ENCODE data around the gene GRM7. TPM values are rescaled to one million over a fixed set of nuclear protein-coding genes. Genes with fewer than 3 reads are reported as not detected.

The GRM7 gene
- total and polyA plus RNA-seq, 2 of the 4 experiments (the other 2 are of a cell fraction), result not detected

GRCh38 chr3:7288133-7288532, 427.2 kb downstream of the GRM7 start:
- H2AK9ac ChIP-seq (replicated peaks; ENCODE audit: low read depth, low read length, poor library complexity), result no peak overlapping the region
- no peak overlapping the region for H2BK120ac ChIP-seq (ENCODE audit: low read depth, low read length)
- H3K23ac ChIP-seq (ENCODE audit: low read depth, low read length), result no peak overlapping the region
- H3K4ac ChIP-seq (ENCODE audit: low read depth, low read length), result no peak overlapping the region
- H3K27ac ChIP-seq (ENCODE audit: insufficient read depth, low read length), result no peak overlapping the region
- H2AFZ ChIP-seq (replicated peaks; ENCODE audit: low read length, poor library complexity), result no peak overlapping the region
- no peak overlapping the region for H4K5ac ChIP-seq (ENCODE audit: low read depth, low read length)
- TF ChIP-seq RCOR1 (IDR thresholded peaks at IDR 0.05; ENCODE audit: insufficient replicate concordance, low read length), result no peak
- no peak for TF ChIP-seq RAD21 (IDR thresholded peaks at IDR 0.05; ENCODE audit: low read length)
- TF ChIP-seq BHLHE40 (IDR thresholded peaks at IDR 0.05; ENCODE audit: low read depth, low read length), result no peak
- no peak for TF ChIP-seq FOS (IDR thresholded peaks at IDR 0.05; ENCODE audit: low read depth, low read length)
- TF ChIP-seq MXI1 (IDR thresholded peaks at IDR 0.05; ENCODE audit: borderline replicate concordance, low read depth, low read length), result no peak
- no peak for TF ChIP-seq MAFK (IDR thresholded peaks at IDR 0.05; ENCODE audit: low read depth, low read length)
- no peak for TF ChIP-seq CEBPB (IDR thresholded peaks at IDR 0.05; ENCODE audit: low read depth, low read length)
- no peak for TF ChIP-seq RFX5 (IDR thresholded peaks at IDR 0.05; ENCODE audit: low read depth, low read length)
- no peak for TF ChIP-seq CTCF (conservative IDR thresholded peaks at IDR 0.05; ENCODE audit: low read depth, low read length)
- TF ChIP-seq SMC3 (IDR thresholded peaks at IDR 0.05; ENCODE audit: low read depth, low read length), result no peak
- intact Hi-C loops (cut with micrococcal nuclease), result no loop called here
- no peak overlapping the region for H4K91ac ChIP-seq (ENCODE audit: insufficient read depth, low read depth, low read length)
- no peak overlapping the region for H2AK5ac ChIP-seq (ENCODE audit: low read depth, low read length)
- no peaks in the 10 kb centered on the region for H4K20me1 ChIP-seq (ENCODE audit: insufficient read depth, low read length)
- H4K8ac ChIP-seq (ENCODE audit: low read depth in 2 of 2, low read length in 2 of 2), result no peak overlapping the region
- no peak overlapping the region for H2BK15ac ChIP-seq (ENCODE audit: low read depth, low read length)
- POLR2A ChIA-PET (ENCODE audit: unreplicated experiment), result no interaction called here
- H3K9me1 ChIP-seq (ENCODE audit: insufficient read depth, low read length), result no peaks in the 10 kb centered on the region
- no peak overlapping the region for H3K4me2 ChIP-seq (ENCODE audit: low read depth, low read length)
- no peak overlapping the region for H3K4me3 ChIP-seq (ENCODE audit: insufficient read depth, low read depth, low read length)
- dilution Hi-C loops (cut with HindIII; ENCODE audit: low sequenced_read_pairs, unreplicated experiment), result no loop called here
- DNase-seq (no peak), ATAC-seq (ENCODE audit: low read depth) (no peak)
- CTCF ChIA-PET, result no interaction called here
- H3K36me3 ChIP-seq (ENCODE audit: control insufficient read depth, insufficient read depth, low read length), result no peaks in the 10 kb centered on the region
- H3K9ac ChIP-seq (ENCODE audit: low read depth, low read length), result no peak overlapping the region
- no peak overlapping the region for H3K56ac ChIP-seq (ENCODE audit: extremely low read depth, insufficient read depth, low read length)
- H3K9me3 ChIP-seq (ENCODE audit: control insufficient read depth, insufficient read depth, low read length), result peaks cover 4% of the 10 kb centered on the region
- H3K79me1 ChIP-seq (ENCODE audit: low read depth in 1 of 2, low read length in 2 of 2), result no peaks in the 10 kb centered on the region
- no CpG with 5 or more reads among the region's 3 CpGs for WGBS, 2 experiments (ENCODE audit: extremely low coverage in 2 of 2, insufficient read length in 1 of 2)
- no TSS peak for BruUV-seq (replicated peaks)
- H2BK20ac ChIP-seq (ENCODE audit: low read depth, low read length), result no peak overlapping the region
- no peaks in the 10 kb centered on the region for H3K4me1 ChIP-seq (ENCODE audit: control insufficient read depth, insufficient read depth, low read length)
- H3K18ac ChIP-seq (ENCODE audit: low read depth, low read length), result no peak overlapping the region
- H3K27me3 ChIP-seq (ENCODE audit: control insufficient read depth, insufficient read depth, low read length), result no peaks in the 10 kb centered on the region
- H3K14ac ChIP-seq (replicated peaks; ENCODE audit: low read depth, low read length), result no peak overlapping the region
- in situ Hi-C loops (cut with MboI; ENCODE audit: low sequenced_read_pairs), result no loop called here
- H2BK5ac ChIP-seq (ENCODE audit: low read depth, low read length, poor library complexity, severe bottlenecking), result no peak overlapping the region

All from IMR-90 (cell line).